OCI-LY7 (cell line): ENCODE measurements around the gene CCDC146.

Source experiments
- EZH2phosphoT487 ChIP-seq: fragments of 200-600 bp; sonication (generic); IDR thresholded peaks from 2 replicates; pipeline ENCODE4 v1.6.1; 2018; ENCODE audit warnings: low read depth, borderline replicate concordance, mild to moderate bottlenecking, mixed run types, antibody characterized with exemption, low read length, moderate library complexity, mixed read lengths
- TF ChIP-seq, protein P1 (sequence below): fragments of 200-600 bp; sonication (generic); conservative IDR thresholded peaks from 2 replicates; pipeline ENCODE4 v1.5.1; 2014; ENCODE audit warnings: mild to moderate bottlenecking, antibody characterized with exemption, low read length, moderate library complexity, mixed read lengths

DNA sequence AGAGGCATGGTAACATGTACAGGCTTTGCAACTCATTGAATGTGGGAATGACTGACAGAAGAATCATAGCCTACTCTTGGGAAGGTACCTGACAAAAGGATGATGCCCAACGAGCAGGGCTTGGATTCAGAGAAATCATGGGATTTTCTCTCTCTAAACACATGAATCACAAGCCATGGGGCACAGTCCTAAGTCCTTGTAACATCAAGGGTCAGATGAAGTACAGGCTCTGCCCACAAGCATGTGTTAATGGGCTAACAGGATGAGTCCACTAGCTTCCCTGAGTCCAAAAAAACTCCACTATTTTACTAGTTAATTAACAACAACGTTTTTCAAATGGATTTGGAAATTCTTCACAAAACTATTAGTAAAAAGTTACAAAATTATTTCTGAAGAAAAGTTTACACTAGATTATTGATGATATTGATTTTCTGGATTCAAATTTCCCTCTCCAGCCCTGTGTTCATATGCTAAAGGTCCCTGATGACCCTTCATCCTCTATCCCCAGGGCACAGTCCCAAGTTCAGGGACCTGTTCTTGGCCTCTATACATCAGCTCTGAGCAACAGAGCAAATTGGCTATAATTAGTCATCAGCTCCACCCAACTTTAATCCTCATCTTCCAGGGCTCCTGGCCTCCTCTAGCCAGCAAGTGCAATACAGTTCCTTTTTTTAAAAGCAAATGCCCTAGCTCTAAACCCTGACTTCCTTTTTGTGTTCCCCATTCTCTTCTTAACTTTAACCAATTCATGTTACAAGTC is 194.0 kb downstream of the CCDC146 start:
- TF ChIP-seq, protein P1, sequence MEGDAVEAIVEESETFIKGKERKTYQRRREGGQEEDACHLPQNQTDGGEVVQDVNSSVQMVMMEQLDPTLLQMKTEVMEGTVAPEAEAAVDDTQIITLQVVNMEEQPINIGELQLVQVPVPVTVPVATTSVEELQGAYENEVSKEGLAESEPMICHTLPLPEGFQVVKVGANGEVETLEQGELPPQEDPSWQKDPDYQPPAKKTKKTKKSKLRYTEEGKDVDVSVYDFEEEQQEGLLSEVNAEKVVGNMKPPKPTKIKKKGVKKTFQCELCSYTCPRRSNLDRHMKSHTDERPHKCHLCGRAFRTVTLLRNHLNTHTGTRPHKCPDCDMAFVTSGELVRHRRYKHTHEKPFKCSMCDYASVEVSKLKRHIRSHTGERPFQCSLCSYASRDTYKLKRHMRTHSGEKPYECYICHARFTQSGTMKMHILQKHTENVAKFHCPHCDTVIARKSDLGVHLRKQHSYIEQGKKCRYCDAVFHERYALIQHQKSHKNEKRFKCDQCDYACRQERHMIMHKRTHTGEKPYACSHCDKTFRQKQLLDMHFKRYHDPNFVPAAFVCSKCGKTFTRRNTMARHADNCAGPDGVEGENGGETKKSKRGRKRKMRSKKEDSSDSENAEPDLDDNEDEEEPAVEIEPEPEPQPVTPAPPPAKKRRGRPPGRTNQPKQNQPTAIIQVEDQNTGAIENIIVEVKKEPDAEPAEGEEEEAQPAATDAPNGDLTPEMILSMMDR: no peak
- TF ChIP-seq EZH2phosphoT487: no peak
